Parathyroid adenoma (tissue), 2 donors: ENCODE measurements around the gene DNAH1.

ENCODE experiments used
- H2AFZ ChIP-seq: fragments of 300-600 bp; sonication (generic); one replicate; pipeline ENCODE4 v1.7.0; 2017; ENCODE audit warnings: antibody characterized with exemption, mild to moderate bottlenecking
- H3K27ac ChIP-seq: fragments of 300-600 bp; sonication (generic); one replicate; pipeline ENCODE4 v1.7.0; 2017
- H3K27me3 ChIP-seq: fragments of 300-600 bp; sonication (generic); one replicate; pipeline ENCODE4 v1.7.0; 2017; ENCODE audit warnings: low read length; ENCODE audit not compliant: control insufficient read depth, insufficient read depth
- H3K36me3 ChIP-seq: fragments of 300-600 bp; sonication (generic); one replicate; pipeline ENCODE4 v1.7.0; 2017; ENCODE audit warnings: low read length; ENCODE audit not compliant: control insufficient read depth, insufficient read depth
- H3K4me1 ChIP-seq: fragments of 300-600 bp; sonication (generic); one replicate; pipeline ENCODE4 v1.7.0; 2017; ENCODE audit warnings: control low read depth
- H3K4me2 ChIP-seq: fragments of 300-600 bp; sonication (generic); one replicate; pipeline ENCODE4 v1.7.0; 2017; ENCODE audit warnings: low read length
- H3K4me3 ChIP-seq: fragments of 300-600 bp; sonication (generic); one replicate; pipeline ENCODE4 v1.7.0; 2017; ENCODE audit warnings: low read depth, low read length
- H3K79me2 ChIP-seq: fragments of 300-600 bp; sonication (generic); one replicate; pipeline ENCODE4 v1.7.0; 2017; ENCODE audit warnings: control low read depth
- H3K9ac ChIP-seq: fragments of 300-600 bp; sonication (generic); one replicate; pipeline ENCODE4 v1.7.0; 2017; ENCODE audit warnings: mild to moderate bottlenecking
- H3K9me3 ChIP-seq: fragments of 300-600 bp; sonication (generic); one replicate; pipeline ENCODE4 v1.7.0; 2017; ENCODE audit warnings: low read length; ENCODE audit not compliant: control insufficient read depth
- TF ChIP-seq, protein P1 (sequence below): fragments of 300-600 bp; sonication (generic); IDR thresholded peaks from one replicate; pipeline ENCODE4 v1.7.0; 2017; ENCODE audit warnings: antibody characterized with exemption, mild to moderate bottlenecking
- donor health status: primary hyperparathyroidism.

Gene DNAH1

DNA sequence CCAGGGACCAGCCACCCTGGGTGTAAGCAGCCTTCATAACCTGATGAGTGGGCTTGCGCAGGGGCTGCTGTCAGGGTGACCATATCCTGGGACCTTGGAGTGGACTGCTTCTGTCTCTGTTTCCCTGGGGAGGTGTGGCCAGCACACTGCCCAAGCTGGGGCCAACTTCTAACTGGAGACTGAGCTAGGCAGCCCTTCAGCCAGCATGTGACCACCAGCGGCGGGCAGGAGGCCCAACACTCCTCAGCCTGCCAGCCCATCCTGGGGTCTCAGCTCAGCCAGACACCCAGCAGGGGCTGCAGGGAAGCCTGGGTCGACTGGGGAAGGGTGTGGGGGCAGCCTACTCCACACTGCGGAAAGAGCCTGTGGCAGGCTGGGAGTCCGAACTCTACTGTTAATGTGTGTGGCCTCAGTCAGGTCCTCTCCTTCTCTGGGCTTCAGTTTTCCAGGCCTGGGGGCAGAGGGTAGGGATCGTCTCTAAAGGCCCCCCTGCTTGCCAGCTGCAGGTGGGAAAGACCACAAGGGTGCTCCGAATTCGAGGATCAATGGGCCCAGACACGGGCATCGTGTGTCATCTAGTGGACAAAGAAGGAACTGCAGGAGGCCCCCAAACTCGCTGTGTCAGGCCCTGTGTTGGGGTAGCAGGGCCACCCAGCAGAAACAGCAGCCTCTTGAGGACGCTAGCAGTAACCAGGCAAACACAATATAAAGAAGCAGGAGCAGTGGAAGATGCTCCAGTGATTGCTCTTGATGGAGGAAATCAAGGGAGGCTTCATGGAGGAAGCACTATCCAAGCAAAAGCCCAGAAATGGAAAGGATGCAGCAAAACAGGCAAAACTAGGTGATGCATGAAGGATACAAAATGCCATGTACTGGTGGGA is 130.8 kb downstream of the DNAH1 start:
- Histone ChIP-seq H3K4me2 (no peak overlapping the region), H3K79me2 (no peaks in the 10 kb centered on the region), H3K36me3 (no peaks in the 10 kb centered on the region), H2AFZ (no peak overlapping the region), H3K4me3 (no peak overlapping the region), H3K9ac (no peak overlapping the region), H3K27me3 (no peaks in the 10 kb centered on the region), H3K9me3 (no peaks in the 10 kb centered on the region), H3K4me1 (peaks cover 17% of the 10 kb centered on the region), H3K27ac (no peak overlapping the region)
- TF ChIP-seq, protein P1, sequence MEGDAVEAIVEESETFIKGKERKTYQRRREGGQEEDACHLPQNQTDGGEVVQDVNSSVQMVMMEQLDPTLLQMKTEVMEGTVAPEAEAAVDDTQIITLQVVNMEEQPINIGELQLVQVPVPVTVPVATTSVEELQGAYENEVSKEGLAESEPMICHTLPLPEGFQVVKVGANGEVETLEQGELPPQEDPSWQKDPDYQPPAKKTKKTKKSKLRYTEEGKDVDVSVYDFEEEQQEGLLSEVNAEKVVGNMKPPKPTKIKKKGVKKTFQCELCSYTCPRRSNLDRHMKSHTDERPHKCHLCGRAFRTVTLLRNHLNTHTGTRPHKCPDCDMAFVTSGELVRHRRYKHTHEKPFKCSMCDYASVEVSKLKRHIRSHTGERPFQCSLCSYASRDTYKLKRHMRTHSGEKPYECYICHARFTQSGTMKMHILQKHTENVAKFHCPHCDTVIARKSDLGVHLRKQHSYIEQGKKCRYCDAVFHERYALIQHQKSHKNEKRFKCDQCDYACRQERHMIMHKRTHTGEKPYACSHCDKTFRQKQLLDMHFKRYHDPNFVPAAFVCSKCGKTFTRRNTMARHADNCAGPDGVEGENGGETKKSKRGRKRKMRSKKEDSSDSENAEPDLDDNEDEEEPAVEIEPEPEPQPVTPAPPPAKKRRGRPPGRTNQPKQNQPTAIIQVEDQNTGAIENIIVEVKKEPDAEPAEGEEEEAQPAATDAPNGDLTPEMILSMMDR: peak; percentile 100

DNA sequence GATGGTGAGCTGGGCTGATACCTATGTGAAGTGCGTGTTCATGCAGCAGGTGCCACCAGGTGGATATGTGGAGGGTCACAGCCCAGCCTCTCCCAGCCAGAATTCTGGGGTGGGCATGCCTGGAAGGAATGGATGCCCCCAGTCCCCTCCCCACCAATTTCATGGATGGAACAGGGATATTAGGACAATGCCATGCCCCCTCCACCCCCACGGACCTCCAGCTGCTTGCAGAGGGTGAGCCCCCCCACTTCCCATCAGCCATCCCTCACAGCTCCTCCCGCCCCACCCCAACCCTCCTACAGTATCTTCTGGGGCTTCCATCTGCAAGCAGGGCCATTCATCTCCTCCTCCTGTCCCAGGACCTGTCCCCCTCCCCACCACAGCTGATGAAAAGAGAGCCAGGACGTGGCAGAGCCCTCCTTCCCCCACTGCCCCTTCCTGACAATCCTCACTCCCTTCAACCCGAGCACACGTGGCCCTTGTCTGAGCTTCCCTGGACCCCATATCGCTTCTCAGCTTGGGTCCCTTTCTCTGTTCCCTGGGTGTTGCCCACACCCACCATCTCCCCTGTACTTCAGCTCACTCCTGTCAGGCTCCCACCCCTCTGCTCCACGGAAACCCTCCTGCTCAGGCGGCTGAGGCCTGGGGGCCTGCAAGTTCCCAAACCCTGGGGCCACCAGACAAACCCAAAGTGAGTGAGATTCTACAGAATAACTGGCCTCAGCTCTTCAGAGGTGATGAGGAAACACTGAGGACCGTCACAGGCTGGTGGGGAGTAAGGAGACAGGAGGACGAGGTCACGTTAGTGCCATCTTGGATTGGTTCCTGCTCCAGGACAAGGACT is 131.6 kb downstream of the DNAH1 start:
- no peak overlapping the region for H3K4me3 ChIP-seq
- TF ChIP-seq, protein P1: no peak
- no peaks in the 10 kb centered on the region for H3K36me3 ChIP-seq
- H3K4me2 ChIP-seq: no peak overlapping the region
- H3K9me3 ChIP-seq: no peaks in the 10 kb centered on the region
- H3K79me2 ChIP-seq: no peaks in the 10 kb centered on the region
- H3K9ac ChIP-seq: no peak overlapping the region
- peaks cover 17% of the 10 kb centered on the region for H3K4me1 ChIP-seq
- H2AFZ ChIP-seq: no peak overlapping the region
- H3K27me3 ChIP-seq: no peaks in the 10 kb centered on the region
- H3K27ac ChIP-seq: no peak overlapping the region
